ENCODE results near the gene ZNF160.
"Not testable (repeated sequence)": the region's sequence is repeated elsewhere in the genome, so short reads cannot be mapped to it uniquely, and the experiment has no call there.

The ZNF160 gene

GRCh38 chr19:53092723-53093122, 10.5 kb downstream of the ZNF160 start:
- no peak for DNase-seq (ENCODE audit: low read depth, low spot score)

GRCh38 chr19:53091413-53092254, 11.6 kb downstream of the ZNF160 start:
- no peak for DNase-seq (ENCODE audit: low read depth, low spot score)

GRCh38 chr19:53088091-53088490, 15.1 kb downstream of the ZNF160 start:
- DNase-seq (ENCODE audit: low read depth, low spot score), result no peak

- peak; percentile 54 for DNase-seq (ENCODE audit: low read depth, low spot score)
These were observed 16.3 kb downstream of the ZNF160 start for GRCh38 chr19:53086949-53087348.

GRCh38 chr19:53085496-53085895, 17.7 kb downstream of the ZNF160 start:
- no peak for DNase-seq (ENCODE audit: low read depth, low spot score)

GRCh38 chr19:53082929-53083328, 20.3 kb downstream of the ZNF160 start:
- DNase-seq (ENCODE audit: low read depth, low spot score), result no peak

GRCh38 chr19:53079313-53079924, 23.8 kb downstream of the ZNF160 start:
- DNase-seq (ENCODE audit: low read depth, low spot score), result no peak

GRCh38 chr19:53078668-53079067, 24.6 kb downstream of the ZNF160 start:
- no peak for DNase-seq (ENCODE audit: low read depth, low spot score)

GRCh38 chr19:53076984-53077383, 26.2 kb downstream of the ZNF160 start:
- DNase-seq (ENCODE audit: low read depth, low spot score), result peak; percentile 62

GRCh38 chr19:53068834-53069233, 34.4 kb downstream of the ZNF160 start:
- no peak for DNase-seq (ENCODE audit: low read depth, low spot score)

GRCh38 chr19:53068199-53068598, 35.0 kb downstream of the ZNF160 start:
- DNase-seq (ENCODE audit: low read depth, low spot score), result no peak

- peak; percentile 47 for DNase-seq (ENCODE audit: low read depth, low spot score)
These were observed 45.2 kb downstream of the ZNF160 start for GRCh38 chr19:53057904-53058580.

- DNase-seq (ENCODE audit: low read depth, low spot score), result peak; percentile 7
These were observed 48.1 kb downstream of the ZNF160 start for GRCh38 chr19:53055117-53055516.

- no peak for DNase-seq (ENCODE audit: low read depth, low spot score)
These were observed 55.8 kb downstream of the ZNF160 start for GRCh38 chr19:53047379-53047778.

GRCh38 chr19:53045536-53045935, 57.7 kb downstream of the ZNF160 start:
- no peak for DNase-seq (ENCODE audit: low read depth, low spot score)

- no peak for DNase-seq (ENCODE audit: low read depth, low spot score)
These were observed 61.9 kb downstream of the ZNF160 start for GRCh38 chr19:53041366-53041765.

GRCh38 chr19:53037101-53038097, 65.8 kb downstream of the ZNF160 start:
- DNase-seq (ENCODE audit: low read depth, low spot score), result peak; percentile 89

GRCh38 chr19:53034948-53035675, 68.1 kb downstream of the ZNF160 start:
- no peak for DNase-seq (ENCODE audit: low read depth, low spot score)

GRCh38 chr19:53034054-53034453, 69.2 kb downstream of the ZNF160 start:
- no peak for DNase-seq (ENCODE audit: low read depth, low spot score)

GRCh38 chr19:53028306-53028705, 74.9 kb downstream of the ZNF160 start:
- not testable (repeated sequence) for DNase-seq (ENCODE audit: low read depth, low spot score)

GRCh38 chr19:53019684-53020083, 83.5 kb downstream of the ZNF160 start:
- DNase-seq (ENCODE audit: low read depth, low spot score), result no peak
